Measurements from ENCODE around the gene IKZF2.

Gene IKZF2

GRCh38 chr2:213119061-213119809 is 32.2 kb downstream of the IKZF2 start:
- Histone ChIP-seq H3K4me3 (ENCODE audit: low read length) (no peak overlapping the region), H3K27me3 (ENCODE audit: control insufficient read depth, insufficient read depth, low read length) (no peaks in the 10 kb centered on the region), H3K9ac (ENCODE audit: low read length) (no peak overlapping the region), H3K4me1 (ENCODE audit: control insufficient read depth, low read depth, low read length) (peaks cover 5% of the 10 kb centered on the region), H3K27ac (ENCODE audit: low read length) (no peak overlapping the region), H3K36me3 (ENCODE audit: control insufficient read depth, low read depth, low read length) (no peaks in the 10 kb centered on the region), H3K9me3 (ENCODE audit: control insufficient read depth, low read depth, low read length) (no peaks in the 10 kb centered on the region)

GRCh38 chr2:213108308-213108707 is 43.1 kb downstream of the IKZF2 start:
- no peaks in the 10 kb centered on the region for H3K9me3 ChIP-seq (ENCODE audit: control insufficient read depth, low read depth, low read length)
- no peak overlapping the region for H3K27ac ChIP-seq (ENCODE audit: low read length)
- H3K36me3 ChIP-seq (ENCODE audit: control insufficient read depth, low read depth, low read length): no peaks in the 10 kb centered on the region
- H3K9ac ChIP-seq (ENCODE audit: low read length): no peak overlapping the region
- H3K4me3 ChIP-seq (ENCODE audit: low read length): no peak overlapping the region
- H3K27me3 ChIP-seq (ENCODE audit: control insufficient read depth, insufficient read depth, low read length): no peaks in the 10 kb centered on the region
- H3K4me1 ChIP-seq (ENCODE audit: control insufficient read depth, low read depth, low read length): peaks cover 4% of the 10 kb centered on the region

GRCh38 chr2:213107728-213108127 is 43.7 kb downstream of the IKZF2 start:
- H3K27me3 ChIP-seq (ENCODE audit: control insufficient read depth, insufficient read depth, low read length): no peaks in the 10 kb centered on the region
- H3K36me3 ChIP-seq (ENCODE audit: control insufficient read depth, low read depth, low read length): no peaks in the 10 kb centered on the region
- H3K4me3 ChIP-seq (ENCODE audit: low read length): no peak overlapping the region
- no peaks in the 10 kb centered on the region for H3K9me3 ChIP-seq (ENCODE audit: control insufficient read depth, low read depth, low read length)
- H3K27ac ChIP-seq (ENCODE audit: low read length): no peak overlapping the region
- H3K4me1 ChIP-seq (ENCODE audit: control insufficient read depth, low read depth, low read length): peaks cover 4% of the 10 kb centered on the region
- no peak overlapping the region for H3K9ac ChIP-seq (ENCODE audit: low read length)

- H3K4me1 ChIP-seq (ENCODE audit: control insufficient read depth, low read depth, low read length): peaks cover 4% of the 10 kb centered on the region
- no peaks in the 10 kb centered on the region for H3K36me3 ChIP-seq (ENCODE audit: control insufficient read depth, low read depth, low read length)
- no peak overlapping the region for H3K9ac ChIP-seq (ENCODE audit: low read length)
- H3K4me3 ChIP-seq (ENCODE audit: low read length): no peak overlapping the region
- no peak overlapping the region for H3K27ac ChIP-seq (ENCODE audit: low read length)
- H3K27me3 ChIP-seq (ENCODE audit: control insufficient read depth, insufficient read depth, low read length): no peaks in the 10 kb centered on the region
- no peaks in the 10 kb centered on the region for H3K9me3 ChIP-seq (ENCODE audit: control insufficient read depth, low read depth, low read length)
These were observed 46.2 kb downstream of the IKZF2 start for GRCh38 chr2:213105212-213105611.

GRCh38 chr2:213104903-213105202 is 46.6 kb downstream of the IKZF2 start:
- Histone ChIP-seq H3K27me3 (ENCODE audit: control insufficient read depth, insufficient read depth, low read length) (no peaks in the 10 kb centered on the region), H3K27ac (ENCODE audit: low read length) (no peak overlapping the region), H3K36me3 (ENCODE audit: control insufficient read depth, low read depth, low read length) (no peaks in the 10 kb centered on the region), H3K9ac (ENCODE audit: low read length) (no peak overlapping the region), H3K4me1 (ENCODE audit: control insufficient read depth, low read depth, low read length) (peaks cover 4% of the 10 kb centered on the region), H3K9me3 (ENCODE audit: control insufficient read depth, low read depth, low read length) (no peaks in the 10 kb centered on the region), H3K4me3 (ENCODE audit: low read length) (no peak overlapping the region)

GRCh38 chr2:213104092-213104902 is 47.1 kb downstream of the IKZF2 start:
- Histone ChIP-seq H3K9ac (ENCODE audit: low read length) (no peak overlapping the region), H3K4me3 (ENCODE audit: low read length) (no peak overlapping the region)

DNA sequence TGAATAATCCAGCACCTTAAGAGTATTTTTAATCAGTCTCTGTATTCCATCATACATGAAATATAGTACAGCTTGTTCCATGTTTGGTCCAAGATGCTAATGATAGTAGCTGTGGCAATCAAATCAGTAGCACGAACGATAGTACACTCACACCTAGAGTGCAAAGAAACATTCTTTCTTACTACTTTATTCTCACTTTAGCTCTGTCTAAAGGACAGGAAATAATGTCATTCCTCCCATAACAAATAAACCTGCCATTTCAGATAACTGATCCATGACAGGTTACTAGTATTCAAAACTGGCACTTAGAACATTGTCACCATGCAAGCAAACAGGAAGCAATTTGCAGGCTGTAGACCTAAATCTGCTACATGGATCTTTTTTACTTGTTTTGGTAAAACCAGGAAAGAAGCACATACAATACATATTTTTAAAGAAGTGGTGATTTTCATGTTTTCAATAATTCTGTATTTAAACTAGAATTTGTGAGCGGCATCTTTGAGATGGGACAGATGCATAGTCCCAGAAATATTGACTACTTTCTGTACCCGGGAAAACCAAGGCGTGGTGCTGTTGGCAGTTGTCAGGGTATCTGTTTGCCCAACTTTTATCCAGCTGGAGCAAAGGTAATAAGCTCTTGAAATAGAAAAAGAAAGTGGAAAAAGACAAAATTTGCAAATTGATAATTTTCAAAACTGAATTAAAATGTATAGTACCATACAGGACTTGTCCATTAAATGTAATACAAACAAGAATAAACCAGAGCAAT is 49.5 kb downstream of the IKZF2 start:
- Histone ChIP-seq H3K9me3 (ENCODE audit: control insufficient read depth, low read depth, low read length) (no peaks in the 10 kb centered on the region), H3K9ac (ENCODE audit: low read length) (no peak overlapping the region), H3K36me3 (ENCODE audit: control insufficient read depth, low read depth, low read length) (no peaks in the 10 kb centered on the region), H3K4me1 (ENCODE audit: control insufficient read depth, low read depth, low read length) (no peaks in the 10 kb centered on the region), H3K4me3 (ENCODE audit: low read length) (no peak overlapping the region), H3K27ac (ENCODE audit: low read length) (no peak overlapping the region), H3K27me3 (ENCODE audit: control insufficient read depth, insufficient read depth, low read length) (no peaks in the 10 kb centered on the region)

More at GRCh38 chr2:213104092-213104902, 47.1 kb downstream of the IKZF2 start:
- no peaks in the 10 kb centered on the region for H3K9me3 ChIP-seq (ENCODE audit: control insufficient read depth, low read depth, low read length)
- no peak overlapping the region for H3K27ac ChIP-seq (ENCODE audit: low read length)
- H3K36me3 ChIP-seq (ENCODE audit: control insufficient read depth, low read depth, low read length): no peaks in the 10 kb centered on the region
- H3K4me1 ChIP-seq (ENCODE audit: control insufficient read depth, low read depth, low read length): peaks cover 4% of the 10 kb centered on the region
- H3K27me3 ChIP-seq (ENCODE audit: control insufficient read depth, insufficient read depth, low read length): no peaks in the 10 kb centered on the region

DNA sequence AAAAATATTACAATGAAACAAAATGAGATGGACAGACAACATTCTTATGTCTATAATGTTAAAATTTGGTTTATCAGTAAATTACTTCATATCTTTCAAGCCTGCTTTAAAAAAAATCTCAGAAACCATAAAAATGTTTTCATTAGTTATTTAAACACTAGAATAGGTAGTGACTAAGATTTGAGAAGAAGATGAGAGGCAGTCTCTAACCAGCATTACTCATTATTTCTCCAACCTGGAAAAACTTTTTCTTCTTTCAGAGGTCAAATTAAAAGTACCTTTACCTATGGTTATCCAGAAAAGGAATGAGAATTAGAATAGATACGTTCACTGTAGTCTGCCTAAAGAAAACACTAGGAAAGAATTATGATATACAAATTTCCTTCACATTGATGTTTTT is 50.3 kb downstream of the IKZF2 start:
- no peaks in the 10 kb centered on the region for H3K36me3 ChIP-seq (ENCODE audit: control insufficient read depth, low read depth, low read length)
- H3K9ac ChIP-seq (ENCODE audit: low read length): no peak overlapping the region
- H3K4me1 ChIP-seq (ENCODE audit: control insufficient read depth, low read depth, low read length): no peaks in the 10 kb centered on the region
- H3K4me3 ChIP-seq (ENCODE audit: low read length): no peak overlapping the region
- H3K27me3 ChIP-seq (ENCODE audit: control insufficient read depth, insufficient read depth, low read length): no peaks in the 10 kb centered on the region
- no peaks in the 10 kb centered on the region for H3K9me3 ChIP-seq (ENCODE audit: control insufficient read depth, low read depth, low read length)
- H3K27ac ChIP-seq (ENCODE audit: low read length): no peak overlapping the region

GRCh38 chr2:213098612-213099011 is 52.8 kb downstream of the IKZF2 start:
- Histone ChIP-seq H3K9ac (ENCODE audit: low read length) (no peak overlapping the region), H3K4me1 (ENCODE audit: control insufficient read depth, low read depth, low read length) (no peaks in the 10 kb centered on the region), H3K27ac (ENCODE audit: low read length) (no peak overlapping the region), H3K36me3 (ENCODE audit: control insufficient read depth, low read depth, low read length) (no peaks in the 10 kb centered on the region), H3K9me3 (ENCODE audit: control insufficient read depth, low read depth, low read length) (no peaks in the 10 kb centered on the region), H3K4me3 (ENCODE audit: low read length) (no peak overlapping the region), H3K27me3 (ENCODE audit: control insufficient read depth, insufficient read depth, low read length) (no peaks in the 10 kb centered on the region)

DNA sequence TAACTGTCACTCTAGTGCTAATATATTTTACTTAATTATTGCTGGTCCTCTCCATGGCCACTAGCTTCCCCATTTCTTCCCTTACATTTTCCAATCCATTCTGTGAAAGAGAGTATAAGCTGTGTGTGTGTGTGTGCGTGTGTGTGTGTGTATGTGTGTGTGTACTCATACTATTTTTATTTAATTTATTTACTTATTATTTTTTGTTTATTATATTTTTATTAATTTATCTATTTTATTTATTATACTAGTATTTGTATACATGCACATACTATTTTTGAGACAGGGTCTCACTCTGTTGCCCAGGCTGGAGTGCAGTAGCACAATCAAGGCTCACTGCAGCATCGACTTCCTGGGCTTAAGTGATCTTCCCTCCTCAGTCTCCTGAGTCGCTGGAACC is 59.6 kb downstream of the IKZF2 start:
- no peak overlapping the region for H3K4me3 ChIP-seq (ENCODE audit: low read length)
- no peaks in the 10 kb centered on the region for H3K9me3 ChIP-seq (ENCODE audit: control insufficient read depth, low read depth, low read length)
- H3K9ac ChIP-seq (ENCODE audit: low read length): no peak overlapping the region
- no peaks in the 10 kb centered on the region for H3K4me1 ChIP-seq (ENCODE audit: control insufficient read depth, low read depth, low read length)
- H3K36me3 ChIP-seq (ENCODE audit: control insufficient read depth, low read depth, low read length): no peaks in the 10 kb centered on the region
- no peaks in the 10 kb centered on the region for H3K27me3 ChIP-seq (ENCODE audit: control insufficient read depth, insufficient read depth, low read length)
- no peak overlapping the region for H3K27ac ChIP-seq (ENCODE audit: low read length)

- H3K4me3 ChIP-seq (ENCODE audit: low read length): no peak overlapping the region
- peaks cover 10% of the 10 kb centered on the region for H3K4me1 ChIP-seq (ENCODE audit: control insufficient read depth, low read depth, low read length)
- H3K27me3 ChIP-seq (ENCODE audit: control insufficient read depth, insufficient read depth, low read length): no peaks in the 10 kb centered on the region
- H3K9me3 ChIP-seq (ENCODE audit: control insufficient read depth, low read depth, low read length): no peaks in the 10 kb centered on the region
- H3K36me3 ChIP-seq (ENCODE audit: control insufficient read depth, low read depth, low read length): no peaks in the 10 kb centered on the region
- H3K27ac ChIP-seq (ENCODE audit: low read length): no peak overlapping the region
- no peak overlapping the region for H3K9ac ChIP-seq (ENCODE audit: low read length)
These were observed 60.6 kb downstream of the IKZF2 start for GRCh38 chr2:213090772-213091171.
